Kidney (tissue), 14 donors: Measurements from ENCODE around the gene MOB3B. TPM values are rescaled to one million over a fixed set of nuclear protein-coding genes. Genes with fewer than 3 reads are reported as not detected.

Experiments used
- DNase-seq, 5 donors: peaks; one replicate each; pipeline ENCODE4 v3.0.0-alpha.2; 2013 to 2020
- FAIRE-seq: peaks from 2 replicates; lab custom pipeline; 2012; peaks lifted over from hg19 to GRCh38; lab: Jason Lieb, UNC
- H3K27ac ChIP-seq, 2 donors: one replicate each; pipeline ENCODE4 v1.7.0; 2013; ENCODE audit warnings: low read depth in 2 of 2, low read length in 2 of 2, inconsistent platforms in 1 of 2
- H3K27me3 ChIP-seq: one replicate; pipeline ENCODE4 v1.7.1; 2013; ENCODE audit warnings: low read length, inconsistent platforms; ENCODE audit not compliant: control insufficient read depth, insufficient read depth
- H3K36me3 ChIP-seq, 3 donors: one replicate each; pipeline versions ENCODE4 v1.7.0 to v1.7.1; 2013; ENCODE audit warnings: low read length in 3 of 3, control low read depth in 1 of 3, inconsistent platforms in 1 of 3; ENCODE audit not compliant: insufficient read depth in 3 of 3, control insufficient read depth in 2 of 3
- H3K4me1 ChIP-seq, 3 donors: one replicate each; pipeline versions ENCODE4 v1.7.0 to v1.7.1; 2013; ENCODE audit warnings: low read length in 3 of 3, inconsistent platforms in 1 of 3, low read depth in 1 of 3; ENCODE audit not compliant: control insufficient read depth in 2 of 3, insufficient read depth in 2 of 3
- H3K4me3 ChIP-seq, 3 donors: one replicate each; pipeline versions ENCODE4 v1.7.0 to v1.8.1; 2013; ENCODE audit warnings: low read length in 3 of 3, control low read depth in 1 of 3, inconsistent platforms in 1 of 3
- H3K9ac ChIP-seq, 3 donors: one replicate each; pipeline versions ENCODE4 v1.7.0 to v1.7.1; 2013; ENCODE audit warnings: low read length in 3 of 3, control low read depth in 1 of 3, inconsistent platforms in 1 of 3
- H3K9me3 ChIP-seq, 3 donors: one replicate each; pipeline versions ENCODE4 v1.7.0 to v1.7.1; 2013; ENCODE audit warnings: low read length in 3 of 3, control low read depth in 1 of 3, inconsistent platforms in 1 of 3; ENCODE audit not compliant: control insufficient read depth in 2 of 3, insufficient read depth in 1 of 3
- CTCF ChIP-seq: IDR thresholded peaks from 3 replicates; pipeline ENCODE4 v1.5.1; 2012; ENCODE audit warnings: mild to moderate bottlenecking, moderate library complexity, borderline replicate concordance; ENCODE audit not compliant: insufficient read depth; ENCODE audit errors: extremely low read depth
- intact Hi-C: fragments of 100-400 bp; cut with DNase I; formaldehyde crosslinking; loops from one replicate; pipeline ENCODE4 v1.11.1; 2022
- polyA plus RNA-seq: library from polyadenylated mRNA; stranded (reverse); fragments of 350-450 nt; fragmentation: Illumina TruSeq; extraction: RNeasy Lipid Tissue Mini Kit (QIAGEN cat#74804); gene quantifications from one replicate; pipeline ENCODE4 v1.2.3, GENCODE V29; 2014; ENCODE audit warnings: low read depth, low replicate concordance; ENCODE audit not compliant: insufficient read depth
- total RNA-seq: library from RNA; stranded (reverse); fragmentation: NEBNext Ultra II Directional; extraction: Animal tissue kit (Norgen Biotek cat#: 25700); gene quantifications from one replicate; pipeline ENCODE4 v1.2.1, GENCODE V29; 2021
- donor health status: control.
- donor health status: control.
- donor health status: control.
- donor health status: control.
- donor health status: control.
- donor health status: DM: yes; HTN: yes; CAD: no.
- donor health status: Normal renal cell carcinoma (clear cell type).

The MOB3B gene
- total and polyA plus RNA-seq, 2 donors from 2014 or later = 5.9 to 22.5 TPM

DNA sequence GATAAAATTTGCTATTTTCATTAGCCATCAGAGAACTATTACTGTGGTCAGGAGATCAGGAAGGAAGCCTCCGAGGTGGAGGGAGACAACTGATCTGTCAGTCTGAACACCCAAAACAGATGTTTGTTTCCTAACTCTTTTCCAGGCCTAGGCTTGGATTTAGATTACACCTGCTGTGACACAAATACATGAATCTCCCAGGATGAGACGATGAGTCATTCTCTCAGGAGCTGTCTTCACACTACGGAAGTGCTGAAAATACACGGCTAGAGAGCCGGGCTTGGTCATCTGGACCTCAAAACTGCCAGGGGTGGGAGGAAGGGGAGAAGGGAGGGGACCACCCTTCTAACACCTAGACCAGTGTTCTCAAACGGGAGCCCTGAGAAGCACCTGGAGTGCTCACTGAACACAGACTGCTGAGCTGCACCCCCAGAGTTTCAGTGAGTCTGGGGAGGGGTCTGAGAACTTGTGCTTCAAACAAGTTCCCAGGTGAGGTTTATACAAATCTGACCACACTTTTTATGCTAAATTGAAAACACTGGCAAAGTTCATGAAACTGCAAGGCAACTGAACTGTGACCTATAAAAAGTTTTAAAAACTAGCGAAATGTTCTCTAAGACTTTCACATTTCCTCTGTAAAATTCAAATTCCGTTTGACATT is 152.3 kb downstream of the MOB3B start:
- H3K9ac ChIP-seq = no peak overlapping the region
- no peak for TF ChIP-seq CTCF
- H3K36me3 ChIP-seq = no peaks in the 10 kb centered on the region
- H3K9me3 ChIP-seq = no peaks in the 10 kb centered on the region
- no peaks in the 10 kb centered on the region for H3K27me3 ChIP-seq
- peak overlapping the region; percentile 38 to 59 for H3K27ac ChIP-seq
- peaks cover 3 to 42% (median 19%) of the 10 kb centered on the region in 3 donors for H3K4me1 ChIP-seq
- no peak overlapping the region for H3K4me3 ChIP-seq
- intact Hi-C loops = no loop called here
- DNase-seq (peak in 2 of 5 donors; percentile 52 to 71), FAIRE-seq (no peak)

GRCh38 chr9:27373851-27374250 is 155.8 kb downstream of the MOB3B start:
- Histone ChIP-seq H3K27me3 (no peaks in the 10 kb centered on the region), H3K36me3 (no peaks in the 10 kb centered on the region), H3K9ac (no peak overlapping the region), H3K27ac (no peak overlapping the region), H3K4me3 (no peak overlapping the region), H3K4me1 (peaks cover 8 to 54% (median 23%) of the 10 kb centered on the region in 3 donors), H3K9me3 (no peaks in the 10 kb centered on the region)
- TF ChIP-seq CTCF = no peak
- intact Hi-C loops = no loop called here
- DNase-seq (no peak), FAIRE-seq (no peak)

DNA sequence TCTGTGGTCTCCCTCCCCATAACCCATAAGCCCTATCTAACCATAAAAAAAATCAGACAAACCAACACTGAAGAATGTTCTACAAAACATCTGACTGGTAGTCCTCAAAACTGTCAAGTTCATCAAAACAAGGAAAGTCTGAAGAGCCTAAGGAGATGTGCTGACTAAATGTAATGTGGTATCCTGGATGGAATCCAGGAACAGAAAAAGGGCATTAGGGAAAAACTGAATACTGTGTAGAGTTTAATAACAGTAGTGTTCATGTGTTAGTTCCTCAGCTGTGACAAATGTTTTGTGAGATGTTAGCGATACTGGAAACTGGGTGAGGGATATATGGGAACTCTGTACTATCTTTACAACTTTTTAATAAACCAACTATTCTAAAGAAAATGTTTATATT is 157.0 kb downstream of the MOB3B start:
- FAIRE-seq = no peak
- Histone ChIP-seq H3K27me3 (no peaks in the 10 kb centered on the region), H3K27ac (no peak overlapping the region), H3K9ac (no peak overlapping the region), H3K36me3 (no peaks in the 10 kb centered on the region), H3K4me1 (peaks cover 15 to 55% (median 20%) of the 10 kb centered on the region in 3 donors), H3K4me3 (no peak overlapping the region), H3K9me3 (no peaks in the 10 kb centered on the region)
- no peak for TF ChIP-seq CTCF
- intact Hi-C loops = no loop called here
- DNase-seq = no peak
